DOHH2 (cell line): ENCODE results near the gene NETO1.

Experiments used
- H3F3A ChIP-seq: fragments of 200-600 bp; sonication (generic), shearing (Covaris generic); 2 replicates; pipeline ENCODE4 v1.6.0; 2016; ENCODE audit warnings: antibody characterized with exemption, mild to moderate bottlenecking; ENCODE audit not compliant: control insufficient read depth, insufficient read depth
- H3K27ac ChIP-seq: fragments of 200-600 bp; sonication (generic); 2 replicates; pipeline ENCODE4 v1.5.1; 2014; ENCODE audit warnings: low read depth, mild to moderate bottlenecking, low read length, moderate library complexity
- H3K27me3 ChIP-seq: fragments of 200-600 bp; sonication (generic); 2 replicates; pipeline ENCODE4 v1.6.1; 2014; ENCODE audit warnings: mild to moderate bottlenecking, low read length, mixed read lengths; ENCODE audit not compliant: control insufficient read depth
- H3K36me3 ChIP-seq: fragments of 200-600 bp; sonication (generic); 2 replicates; pipeline ENCODE4 v1.6.1; 2014; ENCODE audit warnings: mild to moderate bottlenecking, low read length, moderate library complexity, mixed read lengths; ENCODE audit not compliant: control insufficient read depth
- H3K4me1 ChIP-seq: fragments of 200-600 bp; sonication (generic); 2 replicates; pipeline ENCODE4 v1.6.1; 2014; ENCODE audit warnings: mild to moderate bottlenecking, low read length, mixed read lengths; ENCODE audit not compliant: control insufficient read depth
- H3K4me2 ChIP-seq: fragments of 200-600 bp; sonication (generic); 2 replicates; pipeline ENCODE4 v1.6.0; 2014; ENCODE audit warnings: mild to moderate bottlenecking, low read length, moderate library complexity
- H3K4me3 ChIP-seq: fragments of 200-600 bp; sonication (generic); 2 replicates; pipeline ENCODE4 v1.5.1; 2014; ENCODE audit warnings: mild to moderate bottlenecking, low read length, mixed read lengths
- H3K79me2 ChIP-seq: fragments of 200-600 bp; sonication (generic); 2 replicates; pipeline ENCODE4 v1.6.1; 2014; ENCODE audit warnings: mild to moderate bottlenecking, low read length, mixed read lengths; ENCODE audit not compliant: control insufficient read depth
- H3K9me2 ChIP-seq: fragments of 200-600 bp; sonication (generic); replicated peaks from 2 replicates; pipeline ENCODE4 v1.6.1; 2014; ENCODE audit warnings: mild to moderate bottlenecking, low read length, mixed read lengths; ENCODE audit not compliant: control insufficient read depth
- H3K9me3 ChIP-seq: fragments of 200-600 bp; sonication (generic); 2 replicates; pipeline ENCODE4 v1.6.1; 2014; ENCODE audit warnings: antibody characterized with exemption, low read length, mixed read lengths; ENCODE audit not compliant: control insufficient read depth, insufficient read depth
- H4K20me1 ChIP-seq: fragments of 200-600 bp; sonication (generic); 2 replicates; pipeline ENCODE4 v1.6.0; 2014; ENCODE audit warnings: low read depth, mild to moderate bottlenecking, antibody characterized with exemption, low read length, moderate library complexity; ENCODE audit not compliant: control insufficient read depth, insufficient read depth
- EZH2phosphoT487 ChIP-seq: fragments of 200-600 bp; sonication (generic); IDR thresholded peaks from 2 replicates; pipeline ENCODE4 v1.6.1; 2017; ENCODE audit warnings: borderline replicate concordance, mild to moderate bottlenecking, antibody characterized with exemption, low read length, moderate library complexity, mixed read lengths
- TF ChIP-seq, protein P1 (sequence below): fragments of 200-600 bp; sonication (generic); IDR thresholded peaks from one replicate; pipeline ENCODE4 v1.5.1; 2014; ENCODE audit warnings: antibody characterized with exemption, mild to moderate bottlenecking, low read depth, low read length; ENCODE audit not compliant: poor library complexity, severe bottlenecking

The NETO1 gene

GRCh38 chr18:72840109-72840508 is 27.7 kb downstream of the NETO1 start:
- H3K27me3 ChIP-seq = no peaks in the 10 kb centered on the region
- no peaks in the 10 kb centered on the region for H3K36me3 ChIP-seq
- H3K79me2 ChIP-seq = no peaks in the 10 kb centered on the region
- no peaks in the 10 kb centered on the region for H3K9me3 ChIP-seq
- no peaks in the 10 kb centered on the region for H3F3A ChIP-seq
- no peaks in the 10 kb centered on the region for H3K4me1 ChIP-seq
- H3K4me2 ChIP-seq = no peak overlapping the region
- no peak overlapping the region for H3K4me3 ChIP-seq
- H3K27ac ChIP-seq = no peak overlapping the region
- H4K20me1 ChIP-seq = no peaks in the 10 kb centered on the region
- no peaks in the 10 kb centered on the region for H3K9me2 ChIP-seq
- TF ChIP-seq, protein P1, sequence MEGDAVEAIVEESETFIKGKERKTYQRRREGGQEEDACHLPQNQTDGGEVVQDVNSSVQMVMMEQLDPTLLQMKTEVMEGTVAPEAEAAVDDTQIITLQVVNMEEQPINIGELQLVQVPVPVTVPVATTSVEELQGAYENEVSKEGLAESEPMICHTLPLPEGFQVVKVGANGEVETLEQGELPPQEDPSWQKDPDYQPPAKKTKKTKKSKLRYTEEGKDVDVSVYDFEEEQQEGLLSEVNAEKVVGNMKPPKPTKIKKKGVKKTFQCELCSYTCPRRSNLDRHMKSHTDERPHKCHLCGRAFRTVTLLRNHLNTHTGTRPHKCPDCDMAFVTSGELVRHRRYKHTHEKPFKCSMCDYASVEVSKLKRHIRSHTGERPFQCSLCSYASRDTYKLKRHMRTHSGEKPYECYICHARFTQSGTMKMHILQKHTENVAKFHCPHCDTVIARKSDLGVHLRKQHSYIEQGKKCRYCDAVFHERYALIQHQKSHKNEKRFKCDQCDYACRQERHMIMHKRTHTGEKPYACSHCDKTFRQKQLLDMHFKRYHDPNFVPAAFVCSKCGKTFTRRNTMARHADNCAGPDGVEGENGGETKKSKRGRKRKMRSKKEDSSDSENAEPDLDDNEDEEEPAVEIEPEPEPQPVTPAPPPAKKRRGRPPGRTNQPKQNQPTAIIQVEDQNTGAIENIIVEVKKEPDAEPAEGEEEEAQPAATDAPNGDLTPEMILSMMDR = no peak
- no peak for TF ChIP-seq EZH2phosphoT487

- Histone ChIP-seq H3K4me1 (no peaks in the 10 kb centered on the region), H3K27me3 (no peaks in the 10 kb centered on the region), H4K20me1 (no peaks in the 10 kb centered on the region), H3K9me3 (no peaks in the 10 kb centered on the region), H3K4me3 (no peak overlapping the region), H3K79me2 (no peaks in the 10 kb centered on the region), H3K27ac (no peak overlapping the region), H3K4me2 (no peak overlapping the region), H3K36me3 (no peaks in the 10 kb centered on the region), H3K9me2 (no peaks in the 10 kb centered on the region), H3F3A (no peaks in the 10 kb centered on the region)
- TF ChIP-seq, protein P1 = no peak
- no peak for TF ChIP-seq EZH2phosphoT487
Measured at GRCh38 chr18:72834731-72835130, 33.1 kb downstream of the NETO1 start.

GRCh38 chr18:72833471-72833870 is 34.3 kb downstream of the NETO1 start:
- Histone ChIP-seq H3K27me3 (no peaks in the 10 kb centered on the region), H3K9me3 (no peaks in the 10 kb centered on the region), H3K9me2 (no peaks in the 10 kb centered on the region), H3K4me3 (no peak overlapping the region), H4K20me1 (no peaks in the 10 kb centered on the region), H3K27ac (no peak overlapping the region), H3K4me2 (no peak overlapping the region), H3K79me2 (no peaks in the 10 kb centered on the region), H3K4me1 (no peaks in the 10 kb centered on the region), H3F3A (no peaks in the 10 kb centered on the region), H3K36me3 (no peaks in the 10 kb centered on the region)
- TF ChIP-seq, protein P1 = no peak
- TF ChIP-seq EZH2phosphoT487 = no peak

DNA sequence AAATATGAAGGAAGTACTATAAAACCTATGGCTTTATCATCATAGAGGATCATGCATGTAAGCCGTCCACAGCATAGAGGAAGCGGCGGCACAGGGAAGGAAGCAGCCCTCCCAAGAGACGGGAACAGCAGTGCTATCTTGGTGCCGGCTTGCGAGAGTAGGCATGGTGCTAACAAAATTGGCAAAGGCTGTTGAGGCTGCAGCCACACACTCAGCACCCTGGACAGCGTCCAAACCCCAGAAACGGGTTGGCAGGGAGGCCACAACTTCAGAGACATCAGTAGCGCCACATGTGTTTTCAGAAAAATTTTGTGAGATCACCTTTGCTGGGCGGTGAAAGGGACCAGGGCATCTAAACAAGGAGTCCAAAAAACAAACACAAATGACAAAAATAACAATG is 37.7 kb downstream of the NETO1 start:
- no peak overlapping the region for H3K27ac ChIP-seq
- TF ChIP-seq EZH2phosphoT487 = no peak
- TF ChIP-seq, protein P1 = no peak
- H3K9me3 ChIP-seq = no peaks in the 10 kb centered on the region
- no peak overlapping the region for H3K4me2 ChIP-seq
- no peaks in the 10 kb centered on the region for H3K4me1 ChIP-seq
- no peaks in the 10 kb centered on the region for H3K9me2 ChIP-seq
- no peaks in the 10 kb centered on the region for H3K79me2 ChIP-seq
- H4K20me1 ChIP-seq = no peaks in the 10 kb centered on the region
- no peaks in the 10 kb centered on the region for H3K36me3 ChIP-seq
- no peaks in the 10 kb centered on the region for H3K27me3 ChIP-seq
- H3F3A ChIP-seq = no peaks in the 10 kb centered on the region
- H3K4me3 ChIP-seq = no peak overlapping the region
